ENCODE data around the gene NOCT. TPM values are rescaled to one million over a fixed set of nuclear protein-coding genes. Genes with fewer than 3 reads are reported as not detected.

NOCT gene
- total and polyA plus RNA-seq, 2 of the 4 experiments (the other 2 are of a cell fraction), result 5.5 to 41.4 TPM

GRCh38 chr4:138981930-138982390 lies 33.6 kb upstream of the NOCT start:
- peak overlapping the region; percentile 71; the same call in 1 of the 2 replicates for H3K4me2 ChIP-seq (ENCODE audit: low read depth, low read length)

More at GRCh38 chr4:138981930-138982390, 33.6 kb upstream of the NOCT start:
- no peaks in the 10 kb centered on the region for H3K36me3 ChIP-seq (ENCODE audit: control insufficient read depth, insufficient read depth, low read length)
- intact Hi-C loops (cut with micrococcal nuclease), result no loop called here
- H4K5ac ChIP-seq (ENCODE audit: low read depth, low read length), result no peak overlapping the region
- H3K9me1 ChIP-seq (ENCODE audit: insufficient read depth, low read length), result no peaks in the 10 kb centered on the region
- H3K27me3 ChIP-seq (ENCODE audit: control insufficient read depth, insufficient read depth, low read length), result no peaks in the 10 kb centered on the region
- no peak overlapping the region for H3K4me3 ChIP-seq (ENCODE audit: insufficient read depth, low read depth, low read length)
- peaks cover 3% of the 10 kb centered on the region for H3K4me1 ChIP-seq (ENCODE audit: control insufficient read depth, insufficient read depth, low read length)
- H3K9ac ChIP-seq (ENCODE audit: low read depth, low read length), result no peak overlapping the region
- WGBS, 2 experiments (ENCODE audit: extremely low coverage in 2 of 2, insufficient read length in 1 of 2), result no CpG with 5 or more reads among the region's 4 CpGs
- H2BK20ac ChIP-seq (ENCODE audit: low read depth, low read length), result no peak overlapping the region
- no peaks in the 10 kb centered on the region for H3K79me1 ChIP-seq (ENCODE audit: low read depth in 1 of 2, low read length in 2 of 2)
- H2BK15ac ChIP-seq (ENCODE audit: low read depth, low read length), result no peak overlapping the region
- H3K23ac ChIP-seq (ENCODE audit: low read depth, low read length), result no peak overlapping the region
- H2AFZ ChIP-seq (replicated peaks; ENCODE audit: low read length, poor library complexity), result no peak overlapping the region
- no peak overlapping the region for H3K56ac ChIP-seq (ENCODE audit: extremely low read depth, insufficient read depth, low read length)
- in situ Hi-C loops (cut with MboI; ENCODE audit: low sequenced_read_pairs), result no loop called here
- TF ChIP-seq CTCF (conservative IDR thresholded peaks at IDR 0.05; ENCODE audit: low read depth, low read length) (peak; percentile 31; the same call in 1 of the 2 replicates), CEBPB (IDR thresholded peaks at IDR 0.05; ENCODE audit: low read depth, low read length) (peak; percentile 90), ELK1 (IDR thresholded peaks at IDR 0.05; ENCODE audit: borderline replicate concordance, low read depth, low read length) (no peak), MAFK (IDR thresholded peaks at IDR 0.05; ENCODE audit: low read depth, low read length) (no peak)
- no peak overlapping the region for H2BK120ac ChIP-seq (ENCODE audit: low read depth, low read length)
- H4K91ac ChIP-seq (ENCODE audit: insufficient read depth, low read depth, low read length), result no peak overlapping the region
- peak; percentile 74 for DNase-seq
- H3K9me3 ChIP-seq (ENCODE audit: control insufficient read depth, insufficient read depth, low read length), result no peaks in the 10 kb centered on the region
- no peak overlapping the region for H3K4ac ChIP-seq (ENCODE audit: low read depth, low read length)
- CTCF ChIA-PET, result no interaction called here
- no peak overlapping the region for H3K18ac ChIP-seq (ENCODE audit: low read depth, low read length)
- H3K14ac ChIP-seq (replicated peaks; ENCODE audit: low read depth, low read length), result no peak overlapping the region
- no peak overlapping the region for H2AK9ac ChIP-seq (replicated peaks; ENCODE audit: low read depth, low read length, poor library complexity)
- dilution Hi-C loops (cut with HindIII; ENCODE audit: low sequenced_read_pairs, unreplicated experiment), result no loop called here
- H4K8ac ChIP-seq (ENCODE audit: low read depth in 2 of 2, low read length in 2 of 2), result no peak overlapping the region
- no peaks in the 10 kb centered on the region for H4K20me1 ChIP-seq (ENCODE audit: insufficient read depth, low read length)
- peak; percentile 88 for ATAC-seq (ENCODE audit: low read depth)
- POLR2A ChIA-PET (ENCODE audit: unreplicated experiment), result no interaction called here
- no peak overlapping the region for H2AK5ac ChIP-seq (ENCODE audit: low read depth, low read length)
- H3K27ac ChIP-seq (ENCODE audit: insufficient read depth, low read length), result peak overlapping the region; percentile 16; the same call in 1 of the 2 replicates
- no peak overlapping the region for H2BK5ac ChIP-seq (ENCODE audit: low read depth, low read length, poor library complexity, severe bottlenecking)
- BruUV-seq (replicated peaks), result no TSS peak
